Measurements from ENCODE around the gene RDX.

Gene RDX

DNA sequence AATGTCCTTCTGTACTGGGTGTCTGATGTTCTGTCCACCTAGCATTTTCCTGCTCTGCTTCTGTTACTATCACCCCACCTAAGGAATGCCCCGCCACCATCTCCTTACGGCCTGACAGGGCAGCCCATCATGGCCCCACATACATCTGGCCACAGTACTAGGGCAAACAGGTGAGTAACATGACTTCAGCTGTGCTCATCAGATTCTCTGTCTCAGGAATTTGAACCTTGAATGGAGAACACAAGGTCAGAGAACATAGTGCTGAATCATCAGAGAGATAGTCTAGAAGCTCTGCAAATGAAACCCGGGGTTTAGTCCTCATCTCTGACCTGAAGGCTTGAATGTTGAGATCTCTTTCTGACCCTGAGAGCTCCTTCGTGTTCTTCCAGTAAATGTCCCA is 170.8 kb downstream of the RDX start:
- FAIRE-seq = no peak

Data from colon (tissue), 2 donors.